ENCODE data around the gene SLC12A7.

SLC12A7 gene

DNA sequence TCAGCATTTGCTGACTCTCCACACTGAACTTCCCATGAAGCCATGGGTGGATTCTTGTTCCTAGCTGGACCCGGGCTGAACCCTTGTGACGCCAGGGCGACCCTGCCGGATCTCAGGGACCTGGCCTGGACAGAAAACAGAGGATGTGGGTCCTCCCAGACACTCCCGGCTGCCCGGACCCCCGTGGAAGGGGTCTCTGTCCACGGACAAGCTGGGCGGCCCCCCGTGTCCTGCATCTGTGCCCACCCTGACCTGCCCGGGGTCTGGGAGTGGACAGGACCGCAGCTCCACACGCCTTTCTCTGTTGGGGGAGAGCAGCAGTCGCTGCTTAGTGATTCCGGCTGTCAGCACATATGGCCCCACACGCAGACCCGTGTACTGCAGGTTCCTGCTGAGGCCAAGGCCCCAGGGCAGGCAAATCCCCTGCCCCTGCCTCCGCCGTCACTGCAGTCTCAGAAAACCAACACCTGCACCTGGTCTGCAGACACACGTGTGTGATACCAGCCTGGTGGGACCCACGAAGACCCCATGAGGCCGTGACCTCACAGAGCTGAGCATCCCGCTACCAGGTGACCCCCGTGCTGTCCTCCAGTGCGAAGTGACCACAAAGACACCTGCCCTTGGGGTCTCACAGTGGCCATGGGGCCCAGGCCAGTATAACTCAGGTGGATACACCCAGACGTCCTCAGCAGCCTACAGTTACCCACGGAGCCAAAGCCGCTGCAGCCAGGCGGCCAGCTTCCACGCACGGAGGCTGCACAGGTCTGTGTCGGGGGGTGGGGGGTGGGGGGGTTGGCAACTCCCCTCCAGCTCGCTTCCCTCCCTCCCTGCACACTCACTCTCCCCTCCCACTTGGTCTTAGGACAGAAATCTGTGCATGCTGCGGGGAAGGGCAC is 52.6 kb downstream of the SLC12A7 start:
- no peak for DNase-seq

DNA sequence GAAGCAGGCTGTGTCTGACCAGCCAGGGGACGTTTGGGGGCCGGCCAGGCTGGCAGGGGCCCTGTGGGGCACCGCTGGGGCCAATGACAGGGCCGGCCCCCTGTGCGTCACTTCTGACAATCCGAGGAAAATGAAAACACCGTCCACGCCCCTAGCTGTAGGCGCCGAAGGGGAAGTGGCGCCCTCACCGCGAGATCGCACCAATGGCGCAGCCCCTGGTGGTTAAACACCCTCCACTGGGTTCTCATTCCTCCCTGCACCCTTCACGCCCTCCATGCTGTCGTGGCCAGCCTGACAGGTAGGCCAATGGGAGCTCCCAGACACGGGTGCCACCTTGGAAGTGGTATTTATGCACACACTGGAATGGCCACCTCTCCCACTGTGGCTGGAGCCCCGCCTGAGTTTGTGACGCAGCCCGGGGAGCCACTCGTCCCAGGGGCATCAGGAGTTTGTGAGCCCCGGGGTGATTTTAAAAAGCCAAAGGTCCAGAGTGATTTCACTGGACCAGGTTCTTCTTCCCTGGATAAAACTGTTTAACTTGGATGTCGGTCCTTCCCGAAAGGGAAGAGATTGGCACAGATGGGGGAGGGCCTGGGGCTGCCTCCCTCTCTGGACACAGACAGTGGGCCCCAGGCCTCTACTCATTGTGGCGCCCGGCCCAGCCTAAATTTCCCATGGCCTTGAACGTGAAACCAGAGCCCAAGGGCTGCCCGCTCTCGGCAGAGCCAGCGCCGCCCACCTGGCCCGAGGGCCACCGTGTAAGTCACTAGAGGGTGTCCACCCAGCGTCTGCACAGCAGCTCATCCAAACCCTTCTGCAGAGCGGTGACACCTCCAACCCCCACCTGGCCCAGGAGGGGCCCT is 53.5 kb downstream of the SLC12A7 start:
- no peak for DNase-seq

GRCh38 chr5:1057485-1058082 is 54.3 kb downstream of the SLC12A7 start:
- no peak for DNase-seq

DNA sequence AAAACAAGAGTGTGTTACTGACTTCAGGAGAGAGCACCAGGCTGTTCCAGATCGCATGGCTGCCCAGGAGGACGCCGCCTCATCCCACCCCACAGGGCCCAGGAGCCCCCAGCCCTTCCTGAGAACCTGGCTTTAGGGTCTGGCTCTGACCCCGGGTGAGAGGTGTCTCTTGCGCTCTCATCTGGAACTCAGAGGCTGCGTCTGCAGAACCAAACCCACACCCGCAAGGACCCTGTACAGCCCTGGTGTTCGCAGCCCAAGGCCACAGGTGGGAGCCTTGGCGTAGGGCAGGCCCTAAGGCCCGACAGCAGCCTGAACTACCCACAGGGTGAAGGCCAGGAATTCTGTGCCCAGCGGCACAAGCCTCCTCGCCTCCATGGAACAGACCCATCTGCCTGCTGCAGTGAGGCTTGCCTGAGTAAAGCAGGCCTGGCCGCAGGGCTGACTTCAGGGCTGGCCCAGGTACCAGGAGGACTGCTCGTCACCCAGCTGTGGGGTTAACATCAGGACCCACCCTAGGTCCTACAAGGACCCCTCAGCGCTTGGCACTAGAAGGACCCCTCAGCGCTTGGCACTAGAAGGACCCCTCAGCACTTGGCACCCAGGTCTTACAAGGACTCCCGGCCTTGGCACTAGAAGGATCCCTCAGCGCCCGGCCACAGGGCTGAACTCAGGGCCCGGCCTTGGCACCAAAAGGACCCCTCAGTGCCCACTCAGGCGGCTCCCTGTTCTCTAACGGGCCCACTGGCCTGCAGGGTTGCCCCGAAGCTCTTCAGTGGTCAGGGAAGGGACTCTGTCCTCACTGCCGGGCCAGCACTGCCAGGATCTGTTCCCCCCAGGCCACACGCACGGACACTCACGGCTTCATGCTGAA is 55.0 kb downstream of the SLC12A7 start:
- no peak for DNase-seq

GRCh38 chr5:1055896-1056610 is 55.8 kb downstream of the SLC12A7 start:
- DNase-seq: no peak

- no peak for DNase-seq
These were observed 56.8 kb downstream of the SLC12A7 start for GRCh38 chr5:1054799-1055775.

GRCh38 chr5:1054018-1054798 is 57.7 kb downstream of the SLC12A7 start:
- DNase-seq: no peak

DNA sequence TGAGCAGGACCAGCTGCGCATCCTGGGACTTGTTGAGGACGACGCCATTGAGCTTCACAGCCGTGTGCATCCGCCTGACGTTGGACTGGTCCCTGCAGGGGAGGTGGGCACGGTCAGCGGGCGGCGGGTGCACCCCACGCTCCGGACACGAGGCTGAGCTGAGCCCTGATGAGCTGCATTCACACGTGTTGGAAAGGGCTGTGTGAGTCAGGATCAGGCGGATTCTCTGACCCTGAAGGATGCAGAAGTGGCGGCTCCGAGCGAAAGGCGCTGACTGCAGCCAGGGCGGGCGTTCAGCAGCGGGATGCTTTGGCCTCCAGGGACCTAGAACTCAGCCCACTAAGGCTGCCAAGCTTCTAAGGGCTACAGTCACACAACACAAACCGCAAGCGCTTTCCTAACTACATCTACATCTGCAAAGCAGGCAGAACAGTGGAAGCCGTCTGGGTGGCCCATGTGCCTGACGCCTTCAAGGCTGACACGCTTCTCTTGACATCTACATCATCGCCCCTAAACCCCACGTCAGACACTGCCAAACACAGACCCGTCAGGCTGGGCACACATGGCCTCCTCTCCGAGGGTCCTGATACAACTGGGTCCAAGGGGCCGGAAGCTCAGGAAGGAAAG is 58.4 kb downstream of the SLC12A7 start:
- DNase-seq: no peak

- peak; percentile 11 to 28 for DNase-seq
These were observed 59.0 kb downstream of the SLC12A7 start for GRCh38 chr5:1052641-1053390.

- DNase-seq: no peak
These were observed 59.8 kb downstream of the SLC12A7 start for GRCh38 chr5:1052076-1052475.

- DNase-seq: no peak
These were observed 60.5 kb downstream of the SLC12A7 start for GRCh38 chr5:1051366-1051720.

GRCh38 chr5:1050423-1051365 is 61.2 kb downstream of the SLC12A7 start:
- DNase-seq: peak; percentile 7 to 27

- no peak for DNase-seq
These were observed 62.7 kb downstream of the SLC12A7 start for GRCh38 chr5:1048861-1049838.

DNA sequence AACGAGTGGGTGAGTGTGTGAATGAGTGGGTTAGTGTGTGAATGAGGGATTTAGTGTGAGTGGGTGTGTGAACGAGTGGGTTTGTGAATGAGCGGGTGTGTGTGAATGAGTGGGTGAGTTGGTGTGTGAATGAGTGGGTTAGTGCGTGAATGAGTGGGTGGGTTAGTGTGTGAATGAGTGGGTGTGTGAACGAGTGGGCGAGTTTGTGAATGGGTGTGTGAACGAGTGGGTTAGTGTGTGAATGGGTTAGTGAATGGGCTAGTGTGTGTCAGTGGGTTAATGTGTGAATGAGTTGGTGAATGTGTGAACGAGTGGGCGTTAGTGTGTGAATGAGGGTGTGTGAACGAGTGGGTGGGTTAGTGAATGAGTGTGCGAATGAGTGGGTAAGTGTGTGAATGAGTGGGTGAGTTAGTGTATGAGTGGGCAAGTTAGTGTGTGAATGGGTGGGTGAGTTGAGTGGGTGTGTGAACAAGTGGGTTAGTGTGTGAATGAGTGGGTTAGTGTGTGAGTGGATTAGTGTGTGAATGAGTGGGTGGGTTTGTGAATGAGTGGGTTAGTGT is 63.6 kb downstream of the SLC12A7 start:
- no peak for DNase-seq

DNA sequence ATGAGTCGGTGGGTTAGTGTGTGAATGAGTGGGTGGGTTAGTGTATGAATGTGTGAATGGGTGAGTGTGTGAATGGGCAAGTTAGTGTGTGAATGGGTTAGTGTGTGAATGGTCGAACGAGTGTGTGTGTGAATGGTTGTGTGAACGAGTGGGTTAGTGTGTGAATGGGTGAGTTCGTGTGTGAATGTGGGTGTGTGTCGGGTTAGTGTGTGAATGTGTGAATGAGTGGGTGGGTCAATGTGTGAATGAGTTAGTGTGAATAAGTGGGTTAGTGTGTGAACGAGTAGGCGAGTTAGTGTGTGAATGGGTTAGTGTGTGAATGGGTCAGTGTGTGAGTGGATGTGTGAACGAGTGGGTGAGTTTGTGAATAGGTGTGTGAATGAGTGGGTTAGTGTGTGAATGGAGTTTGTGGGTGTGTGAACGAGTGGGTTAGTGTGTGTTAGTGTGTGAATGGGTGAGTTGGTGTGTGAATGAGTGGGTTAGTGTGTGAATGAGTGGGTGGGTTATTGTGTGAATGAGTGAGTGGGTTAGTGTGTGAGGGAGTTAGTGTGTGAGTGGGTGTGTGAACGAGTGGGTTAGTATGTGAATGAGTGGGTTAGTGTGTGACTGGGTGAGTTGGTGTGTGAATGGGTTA is 64.4 kb downstream of the SLC12A7 start:
- no peak for DNase-seq
